PC-3 (cell line): ENCODE data around the gene CRHR2. TPM values are rescaled to one million over a fixed set of nuclear protein-coding genes. Genes with fewer than 3 reads are reported as not detected.

Experiments used
- ATAC-seq: fragments of 200-7000 bp; cut with Tn5 transposase; 2 replicates; pipeline ENCODE4 v1.9.1; 2020; ENCODE audit warnings: mild to moderate bottlenecking, moderate library complexity
- BruUV-seq: library from RNA; stranded (reverse); fragments of 400-500 nt; replicated peaks from 2 replicates; lab custom pipeline; 2021; lab: Mats Ljungman, UMichigan
- CTCF ChIA-PET: fragments of 300-600 bp; sonication (Branson Sonifier 250); formaldehyde crosslinking; loops from one replicate; lab custom pipeline; 2022; ENCODE audit warnings: antibody characterized with exemption; lab: Charles Lee
- POLR2A ChIA-PET: fragments of 300-600 bp; sonication (Branson Sonifier 250); formaldehyde crosslinking; loops from one replicate; lab custom pipeline; 2022; ENCODE audit warnings: antibody characterized with exemption; ENCODE audit not compliant: unreplicated experiment; lab: Charles Lee
- DNase-seq: peaks from one replicate; pipeline ENCODE4 v3.0.0-alpha.2; 2015
- H2AFZ ChIP-seq: fragments of 300-600 bp; sonication (generic); 2 replicates; pipeline ENCODE4 v1.6.0; 2016; ENCODE audit warnings: antibody characterized with exemption, low read length
- H3F3A ChIP-seq: fragments of 300-600 bp; sonication (generic); one replicate; pipeline ENCODE4 v1.6.0; 2017; ENCODE audit warnings: antibody characterized with exemption, low read length, control low read depth, mild to moderate bottlenecking; ENCODE audit not compliant: unreplicated experiment
- H3K27ac ChIP-seq: fragments of 300-600 bp; sonication (generic); 2 replicates; pipeline ENCODE4 v1.5.1; 2016; ENCODE audit warnings: mild to moderate bottlenecking, low read length
- H3K27me3 ChIP-seq: fragments of 300-600 bp; sonication (generic); 2 replicates; pipeline ENCODE4 v1.6.1; 2016; ENCODE audit warnings: low read length, mixed read lengths
- H3K36me3 ChIP-seq: fragments of 300-600 bp; sonication (generic); 2 replicates; pipeline ENCODE4 v1.6.1; 2016; ENCODE audit warnings: low read depth, mixed run types, low read length, mixed read lengths
- H3K4me1 ChIP-seq: fragments of 300-600 bp; sonication (generic); 2 replicates; pipeline ENCODE4 v1.5.1; 2016; ENCODE audit warnings: low read length; ENCODE audit not compliant: insufficient read depth
- H3K4me2 ChIP-seq: fragments of 300-600 bp; sonication (generic); 2 replicates; pipeline ENCODE4 v1.6.0; 2016; ENCODE audit warnings: low read length
- H3K4me3 ChIP-seq: fragments of 300-600 bp; sonication (generic); 2 replicates; pipeline ENCODE4 v1.5.1; 2016; ENCODE audit warnings: mild to moderate bottlenecking, low read length, mixed read lengths
- H3K79me2 ChIP-seq: fragments of 300-600 bp; sonication (generic); 2 replicates; pipeline ENCODE4 v1.6.1; 2017; ENCODE audit warnings: low read length, mixed read lengths
- H3K9ac ChIP-seq: fragments of 300-600 bp; sonication (generic); 2 replicates; pipeline ENCODE4 v1.6.0; 2016; ENCODE audit warnings: mild to moderate bottlenecking, low read length
- H3K9me2 ChIP-seq: fragments of 300-600 bp; sonication (generic); replicated peaks from 2 replicates; pipeline ENCODE4 v1.6.1; 2016; ENCODE audit warnings: mixed run types, low read length, mixed read lengths
- H3K9me3 ChIP-seq: fragments of 300-600 bp; sonication (generic); 2 replicates; pipeline ENCODE4 v1.6.1; 2016; ENCODE audit warnings: low read length, mixed read lengths
- H4K20me1 ChIP-seq: fragments of 300-600 bp; sonication (generic); 2 replicates; pipeline ENCODE4 v1.6.1; 2016; ENCODE audit warnings: low read length, mixed read lengths
- EZH2 ChIP-seq: fragments of 300-600 bp; sonication (generic); IDR thresholded peaks from one replicate; pipeline ENCODE4 v1.6.1; 2017; ENCODE audit warnings: antibody characterized with exemption, mild to moderate bottlenecking, low read length; ENCODE audit not compliant: unreplicated experiment
- EZH2phosphoT487 ChIP-seq: fragments of 300-600 bp; sonication (generic); IDR thresholded peaks from 2 replicates; pipeline ENCODE4 v1.6.1; 2018; ENCODE audit warnings: mild to moderate bottlenecking, antibody characterized with exemption, low read length, borderline replicate concordance
- intact Hi-C: fragments of 100-400 bp; cut with micrococcal nuclease; formaldehyde crosslinking; loops from 2 replicates; pipeline ENCODE4 v1.9.0; 2023
- total RNA-seq: library from RNA; depleted of rRNA; stranded (reverse); fragments of >200 nt; gene quantifications from 2 replicates; pipeline ENCODE4 v1.2.3, GENCODE V29; 2014
- TF ChIP-seq, protein P1 (sequence below): fragments of 300-600 bp; sonication (generic); conservative IDR thresholded peaks from 2 replicates; pipeline ENCODE4 v1.5.1; 2017; ENCODE audit warnings: antibody characterized with exemption, low read depth, mild to moderate bottlenecking, low read length

The CRHR2 gene
- total RNA-seq, 1 experiment from 2014 or later, result not detected

DNA sequence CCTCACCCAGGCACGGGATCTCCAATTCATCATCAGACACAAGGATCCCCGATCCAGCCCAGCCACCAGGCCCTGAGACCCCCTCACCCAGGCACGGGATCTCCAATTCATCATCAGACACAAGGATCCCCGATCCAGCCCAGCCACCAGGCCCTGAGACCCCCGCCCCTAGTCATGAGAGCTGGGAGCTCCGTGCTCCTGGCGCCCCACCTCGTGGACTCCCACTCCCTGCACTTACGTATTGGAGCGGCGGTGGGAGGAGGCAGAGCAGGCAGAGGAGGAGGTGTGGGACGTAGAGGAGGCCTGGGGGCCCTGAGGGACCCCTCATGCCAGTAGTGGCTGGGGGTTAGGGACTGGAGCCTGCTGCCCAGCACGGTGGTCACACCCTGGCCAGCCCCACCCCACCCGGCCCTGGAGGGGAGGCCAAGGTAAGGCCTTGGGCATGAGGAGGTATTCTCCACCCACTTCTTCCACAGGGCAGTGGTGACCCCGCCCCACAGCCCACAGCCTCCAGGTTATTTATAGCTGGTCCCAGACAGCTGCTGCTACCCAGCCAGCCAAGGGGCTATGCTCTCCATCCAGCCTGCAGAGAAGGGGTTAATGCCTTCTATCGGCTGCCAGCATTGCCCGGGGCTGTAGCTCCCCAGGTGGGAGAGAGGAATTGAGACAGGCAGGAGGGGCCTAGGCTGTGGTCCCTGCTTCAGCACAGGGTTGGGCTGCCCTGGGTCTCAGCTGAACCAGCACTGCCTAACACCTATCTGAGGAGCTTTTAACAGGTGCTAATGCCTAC lies 17.6 kb upstream of the CRHR2 start:
- Histone ChIP-seq H3K4me1 (no peaks in the 10 kb centered on the region), H3K4me3 (no peak overlapping the region), H3K27me3 (peaks cover 29% of the 10 kb centered on the region), H3K4me2 (no peak overlapping the region), H3K36me3 (no peaks in the 10 kb centered on the region), H3F3A (no peaks in the 10 kb centered on the region), H3K9ac (no peak overlapping the region), H4K20me1 (no peaks in the 10 kb centered on the region), H3K27ac (no peak overlapping the region), H3K9me3 (no peaks in the 10 kb centered on the region), H3K79me2 (no peaks in the 10 kb centered on the region), H2AFZ (no peak overlapping the region), H3K9me2 (no peaks in the 10 kb centered on the region)
- TF ChIP-seq, protein P1, sequence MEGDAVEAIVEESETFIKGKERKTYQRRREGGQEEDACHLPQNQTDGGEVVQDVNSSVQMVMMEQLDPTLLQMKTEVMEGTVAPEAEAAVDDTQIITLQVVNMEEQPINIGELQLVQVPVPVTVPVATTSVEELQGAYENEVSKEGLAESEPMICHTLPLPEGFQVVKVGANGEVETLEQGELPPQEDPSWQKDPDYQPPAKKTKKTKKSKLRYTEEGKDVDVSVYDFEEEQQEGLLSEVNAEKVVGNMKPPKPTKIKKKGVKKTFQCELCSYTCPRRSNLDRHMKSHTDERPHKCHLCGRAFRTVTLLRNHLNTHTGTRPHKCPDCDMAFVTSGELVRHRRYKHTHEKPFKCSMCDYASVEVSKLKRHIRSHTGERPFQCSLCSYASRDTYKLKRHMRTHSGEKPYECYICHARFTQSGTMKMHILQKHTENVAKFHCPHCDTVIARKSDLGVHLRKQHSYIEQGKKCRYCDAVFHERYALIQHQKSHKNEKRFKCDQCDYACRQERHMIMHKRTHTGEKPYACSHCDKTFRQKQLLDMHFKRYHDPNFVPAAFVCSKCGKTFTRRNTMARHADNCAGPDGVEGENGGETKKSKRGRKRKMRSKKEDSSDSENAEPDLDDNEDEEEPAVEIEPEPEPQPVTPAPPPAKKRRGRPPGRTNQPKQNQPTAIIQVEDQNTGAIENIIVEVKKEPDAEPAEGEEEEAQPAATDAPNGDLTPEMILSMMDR, result no peak
- no peak for TF ChIP-seq EZH2phosphoT487
- TF ChIP-seq EZH2, result no peak
- POLR2A ChIA-PET, result interaction anchor here (0.6 kb wide), 1 partner anchor 10 kb away, joined by 3 read pairs; no protein-coding TSS in a partner anchor
- no TSS peak for BruUV-seq
- CTCF ChIA-PET, result no interaction called here
- ATAC-seq, result no peak
- no peak for DNase-seq
- intact Hi-C loops, result no loop called here

DNA sequence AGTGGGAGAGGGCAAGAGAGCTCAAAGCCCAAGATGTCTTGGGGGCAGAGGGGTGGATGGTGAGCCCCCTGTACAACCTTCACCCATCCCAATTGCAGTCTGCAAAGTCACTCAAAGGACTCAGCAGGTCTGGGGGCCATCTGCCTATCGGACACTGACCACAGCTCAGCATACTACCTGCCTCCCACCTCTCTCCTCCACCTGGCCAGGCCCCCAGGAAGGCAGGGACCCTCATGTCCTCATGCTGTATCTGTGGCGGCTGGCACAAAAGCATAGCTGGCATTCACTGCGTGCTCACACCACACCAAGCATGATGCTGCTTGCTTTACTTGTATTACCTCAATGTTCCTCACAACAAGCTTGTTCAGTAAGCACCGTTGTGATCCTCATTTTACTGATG lies 16.2 kb upstream of the CRHR2 start:
- Histone ChIP-seq H2AFZ (no peak overlapping the region), H3K4me2 (no peak overlapping the region), H3K4me1 (no peaks in the 10 kb centered on the region), H3K27me3 (peaks cover 34% of the 10 kb centered on the region), H3K79me2 (no peaks in the 10 kb centered on the region), H3K9ac (no peak overlapping the region), H3K36me3 (no peaks in the 10 kb centered on the region), H3K9me2 (no peaks in the 10 kb centered on the region), H3F3A (no peaks in the 10 kb centered on the region), H4K20me1 (no peaks in the 10 kb centered on the region), H3K4me3 (no peak overlapping the region), H3K27ac (no peak overlapping the region), H3K9me3 (no peaks in the 10 kb centered on the region)
- TF ChIP-seq EZH2phosphoT487, result no peak
- no peak for TF ChIP-seq EZH2
- TF ChIP-seq, protein P1, result no peak
- BruUV-seq, result no TSS peak
- ChIA-PET CTCF (no interaction called here), POLR2A (no interaction called here)
- ATAC-seq, result no peak
- DNase-seq, result no peak
- intact Hi-C loops, result no loop called here
